DMS53 (cell line): ENCODE measurements around the gene CD69.
A peak's percentile ranks its signal among the peaks of the same experiment; 100 is the strongest.

Experiments
- DNase-seq: peaks from one replicate; lab custom pipeline; 2025; lab: John Stamatoyannopoulos, UW

CD69 gene

GRCh38 chr12:9750276-9751203 is 10.2 kb downstream of the CD69 start:
- DNase-seq = peak; percentile 94

DNA sequence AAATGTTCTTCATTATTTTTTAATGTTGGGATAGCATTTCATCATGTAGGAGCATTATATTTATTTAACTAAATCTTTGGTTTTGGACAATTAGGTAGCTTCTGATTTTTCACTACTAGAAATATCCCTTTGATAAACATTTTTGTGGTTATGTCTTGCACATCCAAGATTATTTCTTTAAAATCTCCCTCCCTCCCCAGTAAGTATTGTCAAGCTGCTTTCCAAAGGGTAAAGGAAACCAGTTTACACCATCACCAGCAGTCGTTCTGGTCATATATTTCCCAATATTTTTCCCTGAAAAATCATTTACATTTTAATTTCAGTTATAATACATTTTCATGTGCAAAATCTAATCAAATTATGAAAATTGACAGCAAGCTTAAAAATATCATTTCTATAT is 11.1 kb downstream of the CD69 start:
- no peak for DNase-seq

DNA sequence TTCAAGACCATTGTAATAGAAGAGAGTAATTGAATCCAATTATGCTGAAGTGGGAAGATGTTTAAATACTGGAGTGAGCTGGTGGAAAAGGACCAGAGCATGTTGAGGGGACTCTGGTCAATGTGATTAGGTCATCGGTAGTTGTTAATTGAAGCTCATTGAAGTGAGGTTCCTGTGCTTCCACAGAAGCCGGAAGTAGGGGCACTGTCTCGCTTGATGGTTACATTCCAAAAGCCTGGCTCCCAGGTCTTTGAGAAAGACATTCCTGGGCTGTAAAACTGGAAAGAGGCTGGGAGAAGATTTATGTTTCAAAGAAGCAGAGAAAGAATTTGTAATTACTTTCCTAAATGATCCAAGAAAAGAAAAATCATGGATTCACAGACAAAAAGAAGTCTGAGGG is 15.5 kb downstream of the CD69 start:
- DNase-seq = no peak

DNA sequence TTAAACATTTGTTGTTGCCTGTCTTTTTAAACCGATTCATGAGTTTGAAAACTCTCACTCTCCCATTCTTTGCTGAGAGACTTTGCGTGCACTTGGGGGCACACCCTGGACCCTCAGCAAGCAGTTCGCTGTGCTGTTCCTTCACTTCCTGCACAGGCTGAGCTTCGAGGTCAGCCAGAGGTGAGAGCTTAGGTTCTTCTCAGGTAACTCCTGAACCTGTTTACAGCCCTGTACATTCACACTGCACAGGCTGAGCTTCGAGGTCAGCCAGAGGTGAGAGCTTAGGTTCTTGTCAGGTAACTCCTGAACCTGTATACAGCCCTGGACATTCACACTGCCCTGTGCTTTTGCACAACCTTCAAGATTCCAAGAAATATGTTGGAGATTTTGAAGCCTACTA is 18.0 kb downstream of the CD69 start:
- peak; percentile 34 for DNase-seq

- DNase-seq = no peak
These were observed 19.0 kb downstream of the CD69 start for GRCh38 chr12:9741726-9742125.

DNA sequence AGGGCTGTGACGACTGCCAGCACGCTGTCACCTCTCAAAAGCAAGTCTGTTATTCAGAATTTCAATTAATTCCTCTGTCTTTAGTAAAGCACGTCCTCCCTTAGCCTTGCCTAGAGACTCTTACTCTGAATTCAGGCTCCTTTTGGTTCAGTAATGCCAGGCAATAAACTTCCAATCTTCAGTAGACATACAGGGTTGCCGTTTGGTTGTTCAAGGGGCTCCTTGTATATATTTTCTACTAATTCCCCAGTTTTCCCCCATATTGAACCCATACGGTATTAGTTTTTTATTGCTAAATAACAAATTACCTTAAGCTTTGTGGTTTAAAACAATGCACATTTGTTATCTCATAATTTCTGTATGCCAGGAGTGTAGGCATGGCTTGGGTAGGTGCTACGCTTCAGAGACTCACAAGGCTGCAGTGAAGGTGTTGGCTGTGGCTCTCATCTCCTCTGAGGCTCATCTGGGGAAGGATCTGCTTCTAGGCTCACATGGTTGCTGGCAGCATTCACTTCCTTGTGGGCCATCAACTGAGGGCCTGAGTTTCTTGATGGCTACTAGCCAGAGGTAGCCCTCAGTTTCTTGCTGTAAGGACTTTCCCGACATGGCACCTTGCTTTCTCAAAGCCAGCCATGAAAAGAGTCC is 20.5 kb downstream of the CD69 start:
- DNase-seq = peak; percentile 52

DNA sequence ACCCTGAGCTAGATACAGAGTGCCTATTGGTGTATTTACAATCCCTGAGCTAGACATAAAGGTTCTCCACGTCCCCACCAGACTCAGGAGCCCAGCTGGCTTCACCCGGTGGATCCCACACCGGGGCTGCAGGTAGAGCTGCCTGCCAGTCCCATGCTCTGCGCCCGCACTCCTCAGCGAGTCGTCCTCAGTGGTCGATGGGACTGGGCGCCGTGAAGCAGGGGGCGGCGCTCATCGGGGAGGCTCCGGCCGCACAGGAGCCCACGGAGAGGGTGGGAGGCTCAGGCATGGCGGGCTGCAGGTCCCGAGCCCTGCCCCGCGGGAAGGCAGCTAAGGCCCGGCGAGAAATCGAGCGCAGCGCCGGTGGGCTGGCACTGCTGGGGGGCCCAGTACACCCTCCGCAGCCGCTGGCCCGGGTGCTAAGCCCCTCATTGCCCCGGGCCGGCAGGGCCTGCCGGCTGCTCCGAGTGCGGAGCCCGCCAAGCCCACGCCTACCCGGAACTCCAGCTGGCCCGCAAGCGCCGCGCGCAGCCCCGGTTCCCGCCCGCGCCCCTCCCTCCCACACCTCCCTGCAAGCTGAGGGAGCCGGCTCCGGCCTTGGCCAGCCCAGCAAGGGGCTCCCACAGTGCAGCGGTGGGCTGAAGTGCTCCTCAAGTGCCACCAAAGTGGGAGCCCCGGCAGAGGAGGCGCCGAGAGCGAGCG is 21.1 kb downstream of the CD69 start:
- peak; percentile 72 for DNase-seq

GRCh38 chr12:9738905-9739304 is 21.8 kb downstream of the CD69 start:
- DNase-seq = peak; percentile 40

GRCh38 chr12:9736936-9737705 is 23.6 kb downstream of the CD69 start:
- DNase-seq = no peak

DNA sequence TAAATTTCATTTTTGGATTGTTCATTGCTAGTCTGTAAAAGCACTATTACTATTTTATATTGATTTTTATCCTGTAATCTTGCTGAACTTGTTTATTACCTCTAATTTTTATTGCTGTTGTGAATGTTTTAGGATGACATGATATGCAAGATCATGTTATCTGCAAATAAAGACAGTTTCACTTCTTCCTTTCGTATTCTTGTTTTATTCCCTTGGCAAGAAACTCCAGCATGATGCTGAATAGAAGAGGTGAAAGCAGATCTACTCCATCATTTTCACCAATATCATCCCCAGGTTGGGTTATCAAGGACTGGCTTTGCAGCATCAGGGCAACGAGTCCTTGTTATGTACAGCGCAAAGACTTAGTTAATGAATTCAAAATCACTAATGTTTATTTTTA is 25.1 kb downstream of the CD69 start:
- DNase-seq = no peak

GRCh38 chr12:9732921-9733461 is 27.7 kb downstream of the CD69 start, which contains the start of gene CLECL1:
CLECL1 (minus strand) TSS chr12:9733097.
- no peak for DNase-seq

GRCh38 chr12:9731797-9732196 is 28.9 kb downstream of the CD69 start:
- DNase-seq = no peak

GRCh38 chr12:9731393-9731792 is 29.3 kb downstream of the CD69 start:
- no peak for DNase-seq

GRCh38 chr12:9730591-9730990 is 30.1 kb downstream of the CD69 start:
- DNase-seq = no peak

- DNase-seq = no peak
These were observed 30.7 kb downstream of the CD69 start for GRCh38 chr12:9730011-9730410.

DNA sequence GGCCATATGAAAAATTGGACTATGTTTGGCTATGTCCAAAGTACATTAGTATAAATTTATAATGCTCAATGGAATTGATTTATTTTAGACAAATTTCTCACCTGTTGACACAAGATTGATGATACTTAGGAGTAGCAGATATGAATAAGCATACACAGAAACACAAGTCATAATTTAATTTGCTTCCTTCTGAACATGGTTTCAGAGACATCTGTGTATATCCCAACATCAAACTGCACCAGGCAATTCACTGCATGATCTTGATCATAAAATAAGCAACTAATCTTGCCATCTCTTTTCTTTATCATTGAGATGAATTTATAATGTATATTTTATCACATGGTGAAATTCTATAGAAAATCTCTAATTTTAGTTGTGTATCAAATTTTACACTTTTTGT is 31.6 kb downstream of the CD69 start:
- DNase-seq = no peak

GRCh38 chr12:9727813-9728212 is 32.9 kb downstream of the CD69 start:
- DNase-seq = no peak

- no peak for DNase-seq
These were observed 35.4 kb downstream of the CD69 start for GRCh38 chr12:9725213-9725870.

DNA sequence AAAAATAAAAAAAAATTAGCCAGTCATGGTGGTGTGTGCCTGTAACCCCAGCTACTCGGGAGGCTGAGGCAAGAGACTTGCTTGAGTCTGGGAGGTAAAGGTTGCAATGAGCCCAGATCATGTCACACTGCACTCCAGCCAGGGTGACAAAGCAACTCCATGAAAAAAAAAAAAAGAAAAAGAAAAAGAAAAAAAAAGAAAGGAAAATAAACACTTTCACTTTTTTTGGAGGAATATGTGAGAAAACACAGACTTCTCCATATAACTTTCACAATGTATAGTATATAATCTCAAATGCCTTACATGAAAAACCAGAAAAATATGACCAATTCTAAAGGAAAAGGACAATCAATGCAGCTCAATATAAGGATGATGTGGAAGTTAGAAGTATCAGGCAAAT is 36.7 kb downstream of the CD69 start:
- DNase-seq = no peak

DNA sequence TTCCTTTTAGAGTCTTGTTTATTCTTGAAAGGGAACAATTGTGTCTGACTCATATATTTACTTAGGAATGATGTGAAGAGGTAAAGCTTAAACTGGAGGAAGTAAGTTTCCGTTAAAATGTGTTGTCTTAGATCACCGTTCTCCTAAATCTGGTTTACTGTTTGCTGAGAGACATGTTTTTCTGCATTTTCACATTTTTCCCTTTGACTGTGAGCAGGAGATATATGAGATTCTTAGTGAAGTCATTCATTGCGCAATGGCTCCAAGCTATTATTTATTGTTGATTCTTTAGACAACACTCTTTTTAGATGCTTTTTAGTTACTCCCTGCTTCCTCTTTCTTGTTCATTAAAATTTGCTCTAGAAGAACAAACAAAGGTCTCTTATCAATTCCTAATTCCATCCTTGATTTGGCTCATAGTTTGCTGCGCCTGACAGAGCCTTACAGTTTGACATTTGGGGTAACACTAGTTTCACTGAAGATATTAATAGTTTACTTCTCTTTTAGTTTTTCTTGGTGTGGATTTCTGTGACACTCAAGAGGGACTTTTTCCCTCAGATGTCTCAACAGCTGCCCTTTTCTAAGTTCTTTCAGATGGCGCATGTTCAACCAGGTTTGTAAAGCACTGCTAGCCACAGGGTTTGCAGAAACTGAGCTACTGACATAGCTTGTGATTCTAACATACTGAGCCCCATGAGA is 39.2 kb downstream of the CD69 start:
- peak; percentile 90 for DNase-seq

DNA sequence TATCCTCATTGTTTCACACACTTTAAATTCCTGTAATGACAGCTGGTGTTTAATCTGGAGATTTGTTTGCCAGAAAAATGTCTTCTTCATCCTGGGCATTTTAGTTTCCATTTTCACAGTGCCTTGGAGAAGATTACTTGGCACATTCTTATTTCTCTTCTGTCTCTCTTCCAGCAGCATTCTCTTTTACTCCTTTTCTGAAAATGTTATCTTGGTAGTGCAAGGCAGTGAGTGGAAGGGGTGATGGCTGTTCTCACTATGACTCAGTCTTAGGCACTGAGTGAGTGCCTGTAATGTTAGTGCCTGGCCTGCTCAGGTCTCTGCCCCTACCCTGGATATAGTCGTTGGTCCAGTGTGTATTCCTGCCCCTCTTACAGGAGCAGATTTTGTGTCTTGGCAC is 40.9 kb downstream of the CD69 start:
- DNase-seq = no peak
